NCI-H146 treated with DMSO at 0.1 percent for 48 hours (cell line): ENCODE results near the gene TLE4.

Source experiments
- DNase-seq: peaks from one replicate; lab custom pipeline; 2025; ENCODE audit not compliant: unreplicated experiment; lab: John Stamatoyannopoulos, UW

The TLE4 gene

GRCh38 chr9:79684711-79685575 is 113.2 kb downstream of the TLE4 start:
- DNase-seq = no peak

GRCh38 chr9:79685577-79685976 is 113.8 kb downstream of the TLE4 start:
- no peak for DNase-seq

- no peak for DNase-seq
These were observed 114.8 kb downstream of the TLE4 start for GRCh38 chr9:79686381-79687130.

- no peak for DNase-seq
These were observed 115.3 kb downstream of the TLE4 start for GRCh38 chr9:79687131-79687447.

GRCh38 chr9:79688363-79688762 is 116.6 kb downstream of the TLE4 start:
- DNase-seq = no peak

- no peak for DNase-seq
These were observed 117.8 kb downstream of the TLE4 start for GRCh38 chr9:79689576-79689975.

- no peak for DNase-seq
These were observed 119.7 kb downstream of the TLE4 start for GRCh38 chr9:79691496-79691895.

- no peak for DNase-seq
These were observed 121.2 kb downstream of the TLE4 start for GRCh38 chr9:79692857-79693571.

- peak; percentile 4 for DNase-seq
These were observed 122.0 kb downstream of the TLE4 start for GRCh38 chr9:79693750-79694149.

GRCh38 chr9:79694208-79694607 is 122.4 kb downstream of the TLE4 start:
- DNase-seq = no peak

GRCh38 chr9:79694676-79695400 is 123.1 kb downstream of the TLE4 start:
- no peak for DNase-seq

GRCh38 chr9:79695531-79696175 is 123.9 kb downstream of the TLE4 start:
- DNase-seq = no peak

GRCh38 chr9:79698967-79699366 is 127.2 kb downstream of the TLE4 start:
- DNase-seq = no peak

- no peak for DNase-seq
These were observed 127.7 kb downstream of the TLE4 start for GRCh38 chr9:79699479-79699878.

- no peak for DNase-seq
These were observed 129.0 kb downstream of the TLE4 start for GRCh38 chr9:79700607-79701360.

GRCh38 chr9:79701651-79702050 is 129.9 kb downstream of the TLE4 start:
- DNase-seq = no peak

- no peak for DNase-seq
These were observed 133.9 kb downstream of the TLE4 start for GRCh38 chr9:79705704-79706103.

- DNase-seq = no peak
These were observed 134.7 kb downstream of the TLE4 start for GRCh38 chr9:79706512-79706911.

GRCh38 chr9:79707589-79707988 is 135.8 kb downstream of the TLE4 start:
- DNase-seq = no peak

GRCh38 chr9:79708541-79708940 is 136.8 kb downstream of the TLE4 start:
- no peak for DNase-seq
